IPS DF 19.7 (cell line): ENCODE results near the gene ZNF728.
"Not testable (repeated sequence)": the region's sequence is repeated elsewhere in the genome, so short reads cannot be mapped to it uniquely, and the experiment has no call there.

Experiments
- DNase-seq: peaks from one replicate; pipeline ENCODE4 v3.0.0-alpha.2; 2013; ENCODE audit warnings: low read depth, low spot score

Gene ZNF728

DNA sequence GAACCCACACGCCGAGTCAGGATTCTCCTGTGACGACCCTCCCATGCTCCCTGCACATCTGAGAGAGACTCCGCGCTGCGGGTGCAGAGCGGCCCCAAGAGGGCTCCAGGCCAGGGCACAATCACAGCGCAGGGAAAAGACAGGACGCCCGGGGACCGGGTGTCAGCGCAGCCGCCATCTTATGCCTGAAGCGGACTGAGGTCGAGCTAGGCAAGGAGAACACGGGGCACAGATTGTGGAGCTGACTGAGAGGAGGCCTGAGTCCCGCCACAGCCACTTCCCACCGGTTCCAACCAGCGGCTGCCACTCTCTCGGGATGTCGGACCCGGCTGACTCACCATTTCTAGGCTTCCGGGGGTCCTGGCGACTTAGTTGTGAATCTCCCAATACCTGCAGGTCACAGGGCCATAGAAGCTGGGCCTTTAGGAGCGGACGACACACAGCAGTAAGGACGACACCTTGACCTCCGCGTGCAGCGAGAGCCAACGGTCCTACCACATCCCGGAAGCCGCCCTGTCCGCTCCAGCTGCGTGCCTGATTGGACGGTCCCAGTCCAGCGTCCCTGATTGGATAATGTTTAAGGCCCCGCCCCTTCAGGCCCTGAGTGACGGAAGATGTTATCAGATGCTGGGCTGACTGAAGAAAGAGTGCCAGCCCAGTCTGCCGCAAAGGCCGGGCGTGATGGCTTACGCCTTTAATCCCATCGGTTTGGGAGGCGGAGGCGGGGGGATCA is at the start of gene ZNF728:
ZNF728 (minus strand) TSS at position 487 of the 733 bp plus-strand sequence; CDS start at position 341, 146 bp downstream.
- DNase-seq = no peak

DNA sequence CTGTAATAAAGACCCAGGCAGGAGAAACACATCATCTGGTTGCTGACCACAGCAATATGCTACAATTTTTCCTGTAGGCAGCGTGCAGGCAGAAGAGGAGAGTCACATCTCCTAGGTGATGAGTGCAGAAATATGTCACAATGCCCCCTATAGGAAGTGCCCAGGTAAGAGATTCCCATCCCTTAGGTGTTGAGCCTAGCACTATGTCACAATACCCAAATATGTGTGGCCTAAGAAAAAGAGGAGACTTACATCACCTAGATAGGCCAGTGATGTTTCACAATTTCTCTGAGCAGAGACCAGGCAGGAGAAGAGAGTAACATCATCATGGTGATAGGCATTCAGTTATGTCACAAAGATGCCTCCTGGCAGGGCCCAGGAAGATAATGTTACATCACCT is 49.4 kb upstream of the ZNF728 start:
- no peak for DNase-seq

GRCh38 chr19:23049256-23049655 is 46.3 kb upstream of the ZNF728 start:
- no peak for DNase-seq

DNA sequence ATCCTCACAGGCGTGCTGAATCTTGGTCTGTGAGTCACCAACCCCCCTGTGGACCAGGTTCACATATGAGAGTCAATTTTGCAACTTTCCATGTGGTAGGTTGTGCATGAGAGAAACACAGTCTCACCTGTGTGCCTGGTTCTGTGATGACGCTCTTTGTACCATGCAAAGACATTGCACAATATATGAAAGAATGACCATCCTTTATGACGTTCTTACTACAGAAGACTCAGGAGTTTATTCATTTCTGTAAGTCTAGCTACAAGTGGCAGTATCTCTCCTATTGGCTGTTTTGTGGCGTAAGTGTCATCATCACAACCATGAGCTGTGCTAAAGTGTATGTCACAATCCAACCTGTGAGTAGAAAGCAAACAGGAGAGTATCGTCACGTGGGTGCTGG is 43.8 kb upstream of the ZNF728 start:
- no peak for DNase-seq

- DNase-seq = no peak
Measured at GRCh38 chr19:23033721-23034120, 30.7 kb upstream of the ZNF728 start.

DNA sequence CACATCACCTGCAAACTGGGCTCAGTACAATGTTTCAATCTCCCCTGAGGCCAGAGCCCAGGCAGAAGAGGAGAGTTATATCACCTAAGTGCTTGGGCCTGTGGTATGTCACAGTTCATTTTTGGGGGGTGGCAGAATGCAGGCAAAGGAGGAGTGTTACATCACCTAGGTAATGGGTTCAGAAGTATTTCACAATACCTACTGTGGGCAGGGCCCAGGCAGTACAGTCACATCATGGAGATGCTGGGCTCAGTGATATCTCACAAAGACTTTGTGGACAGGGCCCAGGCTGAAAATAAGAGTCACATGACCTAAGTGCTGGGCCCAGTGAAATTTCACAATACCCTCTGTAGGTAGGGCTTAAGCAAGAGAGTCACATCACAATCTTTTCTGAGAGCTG is 12.7 kb upstream of the ZNF728 start:
- no peak for DNase-seq

GRCh38 chr19:22994957-22995356 is 8.0 kb downstream of the ZNF728 start:
- not testable (repeated sequence) for DNase-seq

DNA sequence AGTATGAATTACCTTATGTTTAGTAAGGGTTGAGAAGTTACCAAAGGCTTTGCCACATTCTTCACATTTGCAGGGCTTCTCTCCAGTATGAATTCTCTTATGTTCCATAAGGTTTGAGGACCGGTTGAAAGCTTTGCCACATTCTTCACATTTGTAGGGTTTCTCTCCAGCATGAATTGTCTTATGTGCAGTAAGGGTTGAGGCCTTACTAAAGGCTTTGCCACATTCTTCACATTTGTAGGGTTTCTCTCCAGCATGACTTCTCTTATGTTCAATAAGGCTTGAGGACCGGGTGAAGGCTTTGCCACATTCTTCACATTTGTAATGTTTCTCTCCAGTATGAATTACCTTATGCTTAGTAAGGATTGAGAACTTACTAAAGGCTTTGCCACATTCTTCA is 26.7 kb downstream of the ZNF728 start:
- DNase-seq = no peak

GRCh38 chr19:22975546-22976136 is 27.3 kb downstream of the ZNF728 start:
- DNase-seq = not testable (repeated sequence)

DNA sequence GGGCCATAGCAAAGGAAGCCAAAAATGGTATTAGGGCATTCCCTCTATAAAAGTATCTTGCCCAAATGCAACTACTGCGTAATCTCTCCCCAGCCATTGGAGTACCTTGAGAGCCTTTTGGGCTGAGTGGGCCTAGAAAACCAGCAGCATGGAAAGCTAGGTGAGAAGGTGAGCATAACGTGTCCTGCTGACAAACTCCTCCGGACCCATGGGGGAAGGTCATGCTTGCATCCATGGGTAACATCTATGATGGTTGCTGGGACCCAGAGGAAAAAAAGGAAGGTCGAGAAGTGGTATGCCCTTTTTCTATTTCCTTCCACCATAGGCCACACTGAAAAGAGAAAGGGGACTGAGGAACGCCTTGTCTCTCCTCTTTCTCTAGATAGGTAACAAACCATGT is 57.4 kb downstream of the ZNF728 start:
- no peak for DNase-seq

DNA sequence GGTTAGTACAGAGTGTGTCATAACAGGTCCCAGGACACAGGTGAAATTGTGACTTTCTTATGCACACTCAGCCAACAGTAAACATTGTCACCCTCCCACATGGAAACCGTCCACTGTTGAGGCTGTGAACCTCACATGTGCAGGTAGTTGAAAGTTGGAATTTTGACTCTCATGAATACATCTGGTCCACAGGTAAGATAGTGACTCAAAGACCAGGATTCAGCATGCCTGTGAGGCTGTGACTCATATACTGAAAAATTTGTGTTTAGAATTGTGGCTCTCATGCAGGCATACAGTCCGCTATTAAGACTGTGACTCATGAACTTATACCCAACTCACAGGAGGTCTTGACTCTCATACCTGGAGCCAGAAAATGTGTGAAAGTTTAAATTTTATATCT is 67.8 kb downstream of the ZNF728 start:
- no peak for DNase-seq

DNA sequence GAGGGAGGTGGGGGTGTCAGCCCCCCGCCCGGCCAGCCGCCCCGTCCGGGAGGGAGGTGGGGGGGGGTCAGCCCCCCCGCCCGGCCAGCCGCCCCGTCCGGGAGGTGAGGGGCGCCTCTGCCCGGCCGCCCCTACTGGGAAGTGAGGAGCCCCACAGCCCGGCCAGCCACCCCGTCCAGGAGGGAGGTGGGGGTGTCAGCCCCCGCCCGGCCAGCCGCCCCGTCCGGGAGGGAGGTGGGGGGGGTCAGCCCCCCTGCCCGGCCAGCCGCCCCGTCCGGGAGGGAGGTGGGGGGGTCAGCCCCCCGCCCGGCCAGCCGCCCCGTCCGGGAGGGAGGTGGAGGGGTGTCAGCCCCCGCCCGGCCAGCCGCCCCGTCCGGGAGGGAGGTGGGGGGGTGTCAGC is 75.4 kb downstream of the ZNF728 start:
- DNase-seq = not testable (repeated sequence)

GRCh38 chr19:22925181-22925580 is 77.8 kb downstream of the ZNF728 start:
- not testable (repeated sequence) for DNase-seq
